Bronchial epithelial cell (primary cell): ENCODE measurements around the gene EFNB2. TPM values are rescaled to one million over a fixed set of nuclear protein-coding genes. Genes with fewer than 3 reads are reported as not detected.

ENCODE experiments used
- DNase-seq: peaks from one replicate; pipeline ENCODE4 v3.0.0-alpha.2; 2010; ENCODE audit warnings: low read depth
- FAIRE-seq: peaks from 2 replicates; lab custom pipeline; 2011; peaks lifted over from hg19 to GRCh38; lab: Jason Lieb, UNC
- H3K27me3 ChIP-seq: 2 replicates; pipeline ENCODE4 v1.5.1; 2011; ENCODE audit warnings: low read length; ENCODE audit not compliant: control insufficient read depth, insufficient read depth
- H3K36me3 ChIP-seq: 2 replicates; pipeline ENCODE4 v1.5.1; 2011; ENCODE audit warnings: low read length; ENCODE audit not compliant: control insufficient read depth, insufficient read depth
- H3K4me3 ChIP-seq: 2 replicates; pipeline ENCODE4 v1.5.1; 2011; ENCODE audit warnings: mild to moderate bottlenecking, low read depth, low read length, control low read depth
- total RNA-seq: library from RNA; depleted of rRNA; stranded (reverse); fragments of >200 nt; gene quantifications from 2 replicates; pipeline ENCODE4 v1.2.1, GENCODE V29; 2014
- TF ChIP-seq, protein P1 (sequence below): IDR thresholded peaks from 2 replicates; pipeline ENCODE4 v1.5.1; 2011; ENCODE audit warnings: mild to moderate bottlenecking, moderate library complexity, low read length, control low read depth, inconsistent platforms; ENCODE audit not compliant: insufficient read depth, severe bottlenecking

Gene EFNB2
- total RNA-seq, 1 donor from 2014 or later: 11.3 TPM

DNA sequence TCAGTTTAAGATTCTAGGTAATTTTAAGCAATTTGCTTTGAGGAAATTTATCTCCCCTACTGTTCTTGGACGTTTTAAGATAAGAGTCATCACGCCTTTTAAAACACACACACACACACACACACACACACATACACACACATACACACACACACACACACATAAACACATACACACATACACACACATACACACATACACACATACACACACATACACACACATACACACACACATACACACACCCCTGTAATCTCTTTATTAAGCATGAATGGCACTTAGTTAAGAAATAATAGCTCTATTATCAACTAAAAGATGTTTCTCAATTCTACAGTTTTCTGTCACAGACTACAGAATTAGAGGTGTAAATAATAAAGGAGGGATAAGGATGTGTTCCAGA, 49.2 kb downstream of the EFNB2 start:
- Histone ChIP-seq H3K27me3 (no peaks in the 10 kb centered on the region), H3K4me3 (no peak overlapping the region), H3K36me3 (no peaks in the 10 kb centered on the region)
- FAIRE-seq: no peak
- no peak for DNase-seq
- TF ChIP-seq, protein P1, sequence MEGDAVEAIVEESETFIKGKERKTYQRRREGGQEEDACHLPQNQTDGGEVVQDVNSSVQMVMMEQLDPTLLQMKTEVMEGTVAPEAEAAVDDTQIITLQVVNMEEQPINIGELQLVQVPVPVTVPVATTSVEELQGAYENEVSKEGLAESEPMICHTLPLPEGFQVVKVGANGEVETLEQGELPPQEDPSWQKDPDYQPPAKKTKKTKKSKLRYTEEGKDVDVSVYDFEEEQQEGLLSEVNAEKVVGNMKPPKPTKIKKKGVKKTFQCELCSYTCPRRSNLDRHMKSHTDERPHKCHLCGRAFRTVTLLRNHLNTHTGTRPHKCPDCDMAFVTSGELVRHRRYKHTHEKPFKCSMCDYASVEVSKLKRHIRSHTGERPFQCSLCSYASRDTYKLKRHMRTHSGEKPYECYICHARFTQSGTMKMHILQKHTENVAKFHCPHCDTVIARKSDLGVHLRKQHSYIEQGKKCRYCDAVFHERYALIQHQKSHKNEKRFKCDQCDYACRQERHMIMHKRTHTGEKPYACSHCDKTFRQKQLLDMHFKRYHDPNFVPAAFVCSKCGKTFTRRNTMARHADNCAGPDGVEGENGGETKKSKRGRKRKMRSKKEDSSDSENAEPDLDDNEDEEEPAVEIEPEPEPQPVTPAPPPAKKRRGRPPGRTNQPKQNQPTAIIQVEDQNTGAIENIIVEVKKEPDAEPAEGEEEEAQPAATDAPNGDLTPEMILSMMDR: no peak

DNA sequence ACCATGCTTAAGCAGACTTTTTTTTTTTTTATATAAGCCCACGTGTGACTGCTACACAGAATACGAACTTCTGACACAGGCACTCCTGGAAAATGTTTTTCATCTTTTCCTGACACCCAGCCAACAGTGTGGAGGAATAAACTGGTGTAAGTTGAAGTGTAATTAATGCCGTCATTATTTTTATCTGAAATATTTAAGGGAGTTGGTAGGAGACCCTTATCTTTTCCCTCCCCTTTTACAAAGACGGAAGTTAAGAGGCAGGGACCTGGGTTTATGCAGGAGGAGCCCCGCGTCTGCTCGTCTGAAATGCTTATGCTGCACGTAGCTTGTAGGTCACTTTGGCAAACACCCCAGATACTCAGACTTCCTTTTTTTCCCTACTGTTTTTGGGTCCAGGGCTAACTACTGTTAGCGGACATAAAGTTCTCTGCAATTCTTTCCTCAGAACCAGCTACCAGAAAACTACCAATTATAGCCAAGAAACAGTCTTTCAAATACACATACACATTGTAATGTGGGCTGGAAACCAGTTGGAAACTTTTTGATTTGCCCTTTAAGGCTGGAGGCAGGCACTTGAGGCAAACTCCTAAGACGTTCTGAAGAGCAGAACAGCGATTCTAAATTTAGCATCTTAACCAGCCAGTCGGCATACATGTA, 50.8 kb downstream of the EFNB2 start:
- DNase-seq: no peak
- Histone ChIP-seq H3K36me3 (no peaks in the 10 kb centered on the region), H3K27me3 (no peaks in the 10 kb centered on the region), H3K4me3 (no peak overlapping the region)
- TF ChIP-seq, protein P1: no peak
- no peak for FAIRE-seq

DNA sequence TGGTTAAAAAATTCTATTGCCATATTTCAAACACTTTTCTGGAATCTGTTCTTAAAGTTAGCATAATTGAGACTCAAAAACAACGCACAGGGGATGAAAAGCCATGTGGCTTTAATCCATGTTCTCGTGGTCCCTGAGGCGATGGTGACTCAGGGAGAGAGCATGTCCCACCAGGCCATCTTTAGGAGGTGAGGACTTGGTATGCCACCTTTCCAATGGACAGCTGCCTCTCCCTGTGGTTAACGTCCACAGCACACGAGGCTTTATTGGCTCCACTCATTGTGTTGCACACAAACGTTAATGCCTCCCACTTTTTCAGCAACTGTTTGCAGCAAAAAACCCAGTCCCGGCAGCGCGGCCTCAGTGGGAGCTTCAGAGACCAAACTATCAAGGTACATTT, 51.4 kb downstream of the EFNB2 start:
- Histone ChIP-seq H3K4me3 (no peak overlapping the region), H3K36me3 (no peaks in the 10 kb centered on the region), H3K27me3 (no peaks in the 10 kb centered on the region)
- TF ChIP-seq, protein P1: no peak
- DNase-seq: no peak
- no peak for FAIRE-seq

DNA sequence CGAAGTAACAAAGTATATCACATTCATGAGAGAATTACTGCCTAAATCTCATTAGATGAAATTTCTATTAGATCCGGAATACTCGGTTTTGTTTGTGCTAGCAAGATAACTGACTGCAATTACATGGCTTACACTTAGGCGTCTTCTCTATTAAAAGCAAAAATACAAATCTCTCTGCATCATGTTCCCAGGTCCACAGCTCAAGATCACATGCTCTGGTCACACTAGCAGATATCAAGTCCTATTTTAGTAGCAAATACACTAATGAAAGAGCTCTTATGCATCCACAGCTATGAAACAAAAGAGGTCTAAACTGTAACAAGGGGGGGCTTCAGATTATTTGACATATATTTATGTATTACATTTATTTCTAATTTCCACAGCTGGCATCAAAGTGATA, 53.5 kb downstream of the EFNB2 start:
- FAIRE-seq (no peak), DNase-seq (no peak)
- TF ChIP-seq, protein P1: no peak
- no peaks in the 10 kb centered on the region for H3K36me3 ChIP-seq
- no peak overlapping the region for H3K4me3 ChIP-seq
- no peaks in the 10 kb centered on the region for H3K27me3 ChIP-seq

DNA sequence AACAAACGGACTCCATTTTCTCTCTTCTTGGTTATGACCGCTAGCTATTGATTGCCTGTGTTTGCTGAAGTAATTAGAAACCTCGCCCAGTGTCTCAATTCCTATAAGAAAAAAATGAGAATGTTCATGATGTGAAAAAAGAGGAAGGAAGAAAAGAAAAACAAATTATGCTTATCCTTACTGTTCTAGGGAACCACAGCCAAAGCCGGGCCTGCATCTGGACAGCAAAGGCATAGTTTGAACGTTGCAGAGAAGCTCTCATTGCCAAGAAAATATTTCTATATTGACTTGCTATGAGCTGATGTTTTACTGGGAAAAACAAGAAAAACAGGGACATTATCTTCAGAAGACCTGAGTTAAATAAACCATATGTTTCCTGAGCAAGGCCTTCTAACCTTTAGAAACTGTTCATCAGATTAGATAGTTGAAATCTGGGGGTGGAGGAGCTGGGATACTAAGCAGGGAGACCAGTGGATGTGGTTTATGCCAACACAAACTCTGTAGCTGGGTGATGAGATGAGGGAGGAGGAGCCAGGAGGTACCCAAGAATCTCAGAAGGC, 55.0 kb downstream of the EFNB2 start:
- Histone ChIP-seq H3K36me3 (no peaks in the 10 kb centered on the region), H3K4me3 (no peak overlapping the region), H3K27me3 (no peaks in the 10 kb centered on the region)
- TF ChIP-seq, protein P1: no peak
- DNase-seq (no peak), FAIRE-seq (no peak)
